ENCODE measurements around the gene RBMX.

The RBMX gene

DNA sequence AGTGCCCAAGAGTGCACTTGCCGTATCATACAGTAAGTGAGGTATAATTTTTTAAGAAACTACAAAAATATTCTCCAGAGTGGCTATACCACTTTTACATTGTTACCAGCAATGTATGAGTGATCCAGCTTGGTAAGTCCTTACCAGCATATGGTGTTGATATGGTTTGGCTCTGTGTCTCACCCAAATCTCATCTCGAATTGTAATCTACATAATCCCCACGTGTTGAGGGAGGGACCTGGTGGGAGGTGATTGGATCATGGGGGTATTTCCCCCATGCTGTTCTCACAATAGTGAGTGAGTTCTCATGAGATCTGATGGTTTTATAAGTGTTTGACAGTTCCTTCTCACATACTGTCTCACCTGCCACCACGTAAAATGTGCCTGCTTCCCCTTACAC is 44.8 kb downstream of the RBMX start:
- DNase-seq (ENCODE audit: low read depth, low spot score) = no peak

DNA sequence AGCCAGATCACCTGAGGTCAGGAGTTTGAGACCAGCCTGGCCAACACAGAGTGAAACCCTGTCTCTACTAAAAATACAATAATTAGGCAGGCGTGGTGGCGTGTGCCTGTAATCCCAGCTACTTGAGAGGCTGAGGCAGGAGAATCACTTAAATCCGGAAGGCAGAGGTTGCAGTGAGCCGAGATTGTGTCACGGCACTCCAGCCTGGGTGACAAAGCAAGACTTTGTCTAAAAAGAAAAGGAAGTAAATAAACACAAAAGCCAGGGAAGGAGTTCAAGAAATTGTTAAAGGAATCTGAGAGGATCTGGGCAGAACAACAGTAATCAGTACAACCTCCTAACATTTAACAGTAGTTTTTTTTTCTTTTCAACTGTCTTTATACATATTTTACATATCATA is 51.1 kb downstream of the RBMX start:
- no peak for DNase-seq (ENCODE audit: low read depth, low spot score)

DNA sequence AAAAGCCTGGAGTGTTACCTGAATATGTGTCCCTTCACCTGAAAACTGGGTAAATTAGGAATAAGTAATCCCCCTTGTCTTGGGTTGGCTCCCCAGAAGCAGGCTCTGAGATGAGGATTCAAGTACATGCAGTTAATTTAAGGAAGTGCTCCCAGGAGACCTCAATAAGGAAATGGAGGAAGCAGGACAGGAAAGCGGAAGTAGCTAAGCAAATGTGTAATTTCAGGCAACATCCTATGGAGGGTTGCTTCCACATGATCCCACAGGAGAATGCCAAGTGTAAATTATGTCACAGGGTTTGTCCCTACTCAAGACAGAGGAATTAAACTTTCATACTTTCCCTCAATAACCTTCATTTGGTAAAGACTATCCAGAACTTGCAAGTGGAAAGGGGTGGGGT is 51.7 kb downstream of the RBMX start:
- DNase-seq (ENCODE audit: low read depth, low spot score) = no peak

DNA sequence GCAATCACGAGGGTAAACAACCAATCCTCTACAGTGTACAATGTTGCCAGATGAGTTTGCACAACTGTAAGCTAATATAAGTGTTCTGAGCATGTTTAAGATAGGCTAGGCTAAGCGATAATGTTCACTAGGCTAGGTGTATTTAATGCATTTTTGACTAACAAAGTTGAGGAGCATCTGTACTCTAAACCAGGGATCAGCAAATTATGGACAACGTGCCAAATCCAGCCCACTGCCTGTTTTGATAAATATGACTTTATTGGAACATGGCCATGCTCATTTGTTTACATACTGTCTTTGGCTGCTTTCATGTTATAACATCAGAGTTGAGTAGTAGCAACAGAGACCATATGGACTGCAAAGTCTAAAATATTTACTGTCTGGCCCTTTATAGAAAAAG is 53.5 kb downstream of the RBMX start:
- DNase-seq (ENCODE audit: low read depth, low spot score) = no peak

DNA sequence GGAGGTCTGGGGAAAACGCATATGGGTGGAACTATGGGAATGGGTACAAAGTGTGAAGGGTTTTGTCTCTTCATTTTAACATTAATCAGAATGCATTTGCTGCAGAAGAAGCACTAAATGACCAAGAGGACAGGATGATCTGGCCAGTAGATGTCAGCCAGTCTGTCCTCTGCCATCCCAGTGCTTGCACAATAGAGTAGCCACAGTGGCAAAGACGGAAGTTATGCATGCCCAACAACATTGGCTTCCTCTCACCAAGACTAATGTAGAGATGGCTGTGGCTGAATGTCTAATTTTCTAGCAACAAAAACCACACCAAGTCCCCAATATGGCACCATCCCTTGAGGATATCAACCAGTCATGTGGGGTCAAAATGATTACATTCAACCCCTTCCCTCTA is 54.8 kb downstream of the RBMX start:
- DNase-seq (ENCODE audit: low read depth, low spot score) = no peak
